GM21619 (cell line): ENCODE measurements around the gene ABLIM2.
A peak's percentile ranks its signal among the peaks of the same experiment; 100 is the strongest.

ENCODE experiments used
- ATAC-seq: cut with Tn5 transposase; IDR thresholded peaks from one replicate; pipeline ENCODE4 v1.9.1; 2021; ENCODE audit not compliant: unreplicated experiment

Gene ABLIM2

GRCh38 chr4:8158710-8159536 is at the start of gene ABLIM2:
Gene ABLIM2, minus strand, starts transcription at chr4:8158813. Its CDS starts 124 bp downstream, at chr4:8158689.
- peak; percentile 95 for ATAC-seq

GRCh38 chr4:8207314-8207713 is 48.7 kb upstream of the ABLIM2 start:
- ATAC-seq: no peak

GRCh38 chr4:8205749-8206611 is 47.4 kb upstream of the ABLIM2 start:
- ATAC-seq: no peak

GRCh38 chr4:8205241-8205707 is 46.7 kb upstream of the ABLIM2 start:
- ATAC-seq: no peak

GRCh38 chr4:8204576-8205227 is 46.1 kb upstream of the ABLIM2 start:
- no peak for ATAC-seq

GRCh38 chr4:8203817-8204216 is 45.2 kb upstream of the ABLIM2 start:
- no peak for ATAC-seq

- no peak for ATAC-seq
Measured at GRCh38 chr4:8203052-8203401, 44.4 kb upstream of the ABLIM2 start.

GRCh38 chr4:8202108-8203051 is 43.8 kb upstream of the ABLIM2 start:
- ATAC-seq: no peak

- ATAC-seq: peak; percentile 40
Measured at GRCh38 chr4:8201321-8201781, 42.7 kb upstream of the ABLIM2 start.

GRCh38 chr4:8200302-8200975 is 41.8 kb upstream of the ABLIM2 start:
- no peak for ATAC-seq

- ATAC-seq: no peak
Measured at GRCh38 chr4:8199594-8200301, 41.1 kb upstream of the ABLIM2 start.

- peak; percentile 74 for ATAC-seq
Measured at GRCh38 chr4:8198906-8199593, 40.4 kb upstream of the ABLIM2 start, which contains the start of gene SH3TC1. Gene SH3TC1, plus strand, starts transcription at chr4:8199290. Its CDS starts 5,905 bp downstream, at chr4:8205195.

GRCh38 chr4:8198206-8198905 is 39.7 kb upstream of the ABLIM2 start:
- ATAC-seq: peak; percentile 2

- ATAC-seq: no peak
Measured at GRCh38 chr4:8197521-8197920, 38.9 kb upstream of the ABLIM2 start.

GRCh38 chr4:8195841-8196458 is 37.3 kb upstream of the ABLIM2 start:
- no peak for ATAC-seq

- no peak for ATAC-seq
Measured at GRCh38 chr4:8195431-8195830, 36.8 kb upstream of the ABLIM2 start.
